Measurements from ENCODE around the gene TAP1. TPM values are rescaled to one million over a fixed set of nuclear protein-coding genes. Genes with fewer than 3 reads are reported as not detected.
A peak's percentile ranks its signal among the peaks of the same experiment; 100 is the strongest.

The TAP1 gene
- total and polyA plus RNA-seq, 9 of the 15 experiments (the other 6 are each of a cell fraction or from before 2014, with no cell fraction given): 1.3 to 6.0 (median 4.2) TPM

- peak; percentile 57 for ATAC-seq
- in situ Hi-C loops (cut with MboI): no loop called here
- Histone ChIP-seq H2AFZ (ENCODE audit: low read depth, low read length) (0 out of 2 replicates have a peak overlapping the region, but pooled peaks have one; percentile 29), H4K20me1 (replicated peaks; ENCODE audit: control insufficient read depth, insufficient read depth, low read length) (no peaks in the 10 kb centered on the region), H3K9me1 (ENCODE audit: control insufficient read depth, insufficient read depth, low read length) (no peaks in the 10 kb centered on the region), H3K4me3 (no peak overlapping the region), H3K9ac (ENCODE audit: insufficient read depth in 1 of 2, low read depth in 2 of 2, low read length in 2 of 2) (no peak overlapping the region), H3K9me3 (replicated peaks; ENCODE audit: control insufficient read depth, insufficient read depth, low read depth, low read length) (no peaks in the 10 kb centered on the region), H3K4me2 (ENCODE audit: insufficient read depth, low read length) (no peak overlapping the region), H3K4me1 (replicated peaks in 1 of 2; ENCODE audit: control insufficient read depth in 2 of 2, insufficient read depth in 2 of 2, low read length in 2 of 2) (no peaks in the 10 kb centered on the region; a peak in 1 of 5 replicates), H3K36me3 (ENCODE audit: control insufficient read depth, insufficient read depth, low read length) (no peaks in the 10 kb centered on the region), H3K27me3 (ENCODE audit: control insufficient read depth in 2 of 2, insufficient read depth in 2 of 2, low read length in 2 of 2) (no peaks in the 10 kb centered on the region; a peak in 1 of 5 replicates), H3K27ac (ENCODE audit: extremely low read depth, low read depth, low read length) (no peak overlapping the region), H3K79me2 (ENCODE audit: control insufficient read depth, insufficient read depth, low read length) (no peaks in the 10 kb centered on the region)
- no TSS peak for BruUV-seq (replicated peaks)
- DNase-seq (ENCODE audit: extremely low read depth in 1 of 4, low spot score in 3 of 4): peak in 1 of 4 experiments; percentile 11
- FAIRE-seq: no peak
- 10% methylated on average over 3 of the region's 3 CpGs for WGBS (ENCODE audit: insufficient coverage, low coverage, missing lambda C conversion rate)
- intact Hi-C loops (cut with micrococcal nuclease): no loop called here
- ChIA-PET CTCF (ENCODE audit: low intra/inter-chr PET ratio) (no interaction called here), POLR2A (interaction anchor here (1.2 kb wide), 1 partner anchor 152 kb away, joined by 6 read pairs; no protein-coding TSS in a partner anchor)
- peak; percentile 83 for TF ChIP-seq ZNF316 (IDR thresholded peaks at IDR 0.05)
- no peak for TF ChIP-seq CHAMP1 (IDR thresholded peaks at IDR 0.05)
- peak; percentile 93 for TF ChIP-seq MAFG (tag; conservative IDR thresholded peaks at IDR 0.05)
- no peak for TF ChIP-seq VEZF1 (CRISPR knock-in tag; IDR thresholded peaks at IDR 0.05)
- no peak for TF ChIP-seq TAF15 (IDR thresholded peaks at IDR 0.05; ENCODE audit: low read depth, low read length)
- TF ChIP-seq NFE2L1 (tag; IDR thresholded peaks at IDR 0.05; ENCODE audit: borderline replicate concordance, low read depth): peak; percentile 82
- TF ChIP-seq MAFK (IDR thresholded peaks at IDR 0.05; ENCODE audit: low read length): peak; percentile 41; the same call in 1 of the 2 replicates
- TF ChIP-seq HCFC1 (IDR thresholded peaks at IDR 0.05; ENCODE audit: low read depth, low read length): no peak
- peak; percentile 67 for TF ChIP-seq MAFF (IDR thresholded peaks at IDR 0.05; ENCODE audit: low read length)
- TF ChIP-seq SRSF7 (optimal IDR thresholded peaks at IDR 0.05; ENCODE audit: low read depth, low read length): no peak
- TF ChIP-seq NR3C1 (CRISPR knock-in tag; IDR thresholded peaks at IDR 0.05): no peak
- no peak for TF ChIP-seq OTX1 (CRISPR knock-in tag; IDR thresholded peaks at IDR 0.05)
- TF ChIP-seq NFE2 (IDR thresholded peaks at IDR 0.05; ENCODE audit: low read depth): peak; percentile 77
- TF ChIP-seq U2AF2 (optimal IDR thresholded peaks at IDR 0.05; ENCODE audit: low read depth, low read length): no peak
- TF ChIP-seq SAFB2 (IDR thresholded peaks at IDR 0.05; ENCODE audit: borderline replicate concordance, low read depth, low read length, severe bottlenecking): no peak
- no peak for TF ChIP-seq ZNF57 (CRISPR knock-in tag; IDR thresholded peaks at IDR 0.05)
- TF ChIP-seq ARID2 (IDR thresholded peaks at IDR 0.05): no peak
- no peak for TF ChIP-seq CREBBP (IDR thresholded peaks at IDR 0.05; ENCODE audit: low read depth, low read length)
- TF ChIP-seq ZNF561 (CRISPR knock-in tag; conservative IDR thresholded peaks at IDR 0.05): no peak
- TF ChIP-seq SUPT5H (IDR thresholded peaks at IDR 0.05): no peak
- no peak for TF ChIP-seq TCF7 (IDR thresholded peaks at IDR 0.05; ENCODE audit: borderline replicate concordance)
- peak; percentile 59; the same call in 1 of the 2 replicates for TF ChIP-seq BACH1 (tag; IDR thresholded peaks at IDR 0.05)
- peak; percentile 79 for TF ChIP-seq C11orf30 (IDR thresholded peaks at IDR 0.05; ENCODE audit: low read depth)
Measured at GRCh38 chr6:32819729-32820128, 33.8 kb downstream of the TAP1 start.

Measured in K562 (cell line).